ENCODE data around the gene CRADD. TPM values are rescaled to one million over a fixed set of nuclear protein-coding genes. Genes with fewer than 3 reads are reported as not detected.

CRADD gene
- total and polyA plus RNA-seq, 2 donors (not counting 3 experiments of a cell fraction or from before 2014, with no cell fraction given): 11.7 to 14.5 TPM

GRCh38 chr12:93757792-93758694 is 80.9 kb downstream of the CRADD start:
- Histone ChIP-seq H3K27me3 (ENCODE audit: control insufficient read depth in 2 of 2, insufficient read depth in 2 of 2, low read length in 2 of 2) (no peaks in the 10 kb centered on the region), H3K36me3 (ENCODE audit: control insufficient read depth in 2 of 2, extremely low read depth in 1 of 2, insufficient read depth in 2 of 2, low read length in 2 of 2) (no peaks in the 10 kb centered on the region), H4K20me1 (replicated peaks; ENCODE audit: control insufficient read depth, extremely low read depth, insufficient read depth, low read length) (no peaks in the 10 kb centered on the region), H3K9me3 (replicated peaks; ENCODE audit: control insufficient read depth, insufficient read depth, low read length) (no peaks in the 10 kb centered on the region), H3K9ac (replicated peaks; ENCODE audit: extremely low read depth, insufficient read depth, low read length) (no peak overlapping the region), H3K9me1 (replicated peaks; ENCODE audit: control insufficient read depth, extremely low read depth, insufficient read depth, low read length) (no peaks in the 10 kb centered on the region), H3K4me3 (replicated peaks in 1 of 3; ENCODE audit: insufficient read depth in 1 of 3, low read depth in 1 of 3, low read length in 3 of 3) (no peak overlapping the region), H3K4me1 (ENCODE audit: control insufficient read depth, extremely low read depth, insufficient read depth, low read length) (no peaks in the 10 kb centered on the region), H3K4me2 (ENCODE audit: insufficient read depth, low read length) (no peak overlapping the region), H3K27ac (ENCODE audit: insufficient read depth, low read depth, low read length) (no peak overlapping the region), H2AFZ (ENCODE audit: low read depth, low read length) (no peak overlapping the region), H3K79me2 (ENCODE audit: control insufficient read depth, insufficient read depth, low read length) (no peaks in the 10 kb centered on the region)
- ChIA-PET CTCF (interaction anchor here (1.0 to 2.4 kb wide), 5 partner anchors 10 to 343 kb away, joined by 3 to 15 read pairs (median 7); no protein-coding TSS in a partner anchor), POLR2A (no interaction called here)
- FAIRE-seq (no peak), DNase-seq (ENCODE audit: low read depth, low spot score) (no peak)
- no TSS peak for BruUV-seq (replicated peaks)
- TF ChIP-seq GATA2 (IDR thresholded peaks at IDR 0.05; ENCODE audit: insufficient read depth, insufficient read length, low read depth, low read length) (no peak), MAX (IDR thresholded peaks at IDR 0.05; ENCODE audit: insufficient read depth, insufficient read length) (no peak), MYC (IDR thresholded peaks at IDR 0.05; ENCODE audit: low read depth, low read length) (no peak), FOS (IDR thresholded peaks at IDR 0.05; ENCODE audit: borderline replicate concordance, insufficient read depth, low read length) (no peak), POLR2AphosphoS5 (IDR thresholded peaks at IDR 0.05; ENCODE audit: insufficient read depth, low read depth, low read length) (no peak), POLR2A (IDR thresholded peaks at IDR 0.05; ENCODE audit: low read depth, low read length) (no peak), JUN (IDR thresholded peaks at IDR 0.05; ENCODE audit: borderline replicate concordance, insufficient read depth, insufficient read length, low read depth) (no peak), EZH2 (IDR thresholded peaks at IDR 0.05; ENCODE audit: borderline replicate concordance, low read depth, low read length, severe bottlenecking) (no peak)
- TF ChIP-seq, protein P1, sequence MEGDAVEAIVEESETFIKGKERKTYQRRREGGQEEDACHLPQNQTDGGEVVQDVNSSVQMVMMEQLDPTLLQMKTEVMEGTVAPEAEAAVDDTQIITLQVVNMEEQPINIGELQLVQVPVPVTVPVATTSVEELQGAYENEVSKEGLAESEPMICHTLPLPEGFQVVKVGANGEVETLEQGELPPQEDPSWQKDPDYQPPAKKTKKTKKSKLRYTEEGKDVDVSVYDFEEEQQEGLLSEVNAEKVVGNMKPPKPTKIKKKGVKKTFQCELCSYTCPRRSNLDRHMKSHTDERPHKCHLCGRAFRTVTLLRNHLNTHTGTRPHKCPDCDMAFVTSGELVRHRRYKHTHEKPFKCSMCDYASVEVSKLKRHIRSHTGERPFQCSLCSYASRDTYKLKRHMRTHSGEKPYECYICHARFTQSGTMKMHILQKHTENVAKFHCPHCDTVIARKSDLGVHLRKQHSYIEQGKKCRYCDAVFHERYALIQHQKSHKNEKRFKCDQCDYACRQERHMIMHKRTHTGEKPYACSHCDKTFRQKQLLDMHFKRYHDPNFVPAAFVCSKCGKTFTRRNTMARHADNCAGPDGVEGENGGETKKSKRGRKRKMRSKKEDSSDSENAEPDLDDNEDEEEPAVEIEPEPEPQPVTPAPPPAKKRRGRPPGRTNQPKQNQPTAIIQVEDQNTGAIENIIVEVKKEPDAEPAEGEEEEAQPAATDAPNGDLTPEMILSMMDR (IDR thresholded peaks at IDR 0.05; ENCODE audit: extremely low read depth in 1 of 2, insufficient read depth in 1 of 2, low read depth in 1 of 2, low read length in 2 of 2): no peak
- intact Hi-C loops (cut with micrococcal nuclease): no loop called here
- dilution Hi-C loops (cut with MboI; ENCODE audit: extremely low pct_ligation_motif_present, low sequenced_read_pairs): no loop called here
